HUDEP-2 (cell line): ENCODE data around the gene LILRB1.
"Not testable (repeated sequence)": the region's sequence is repeated elsewhere in the genome, so short reads cannot be mapped to it uniquely, and the experiment has no call there.

Source experiments
- DNase-seq, 76 experiments: peaks; one replicate each; lab custom pipeline; 2025; ENCODE audit not compliant: unreplicated experiment in 76 of 76; lab: John Stamatoyannopoulos, UW

The LILRB1 gene

DNA sequence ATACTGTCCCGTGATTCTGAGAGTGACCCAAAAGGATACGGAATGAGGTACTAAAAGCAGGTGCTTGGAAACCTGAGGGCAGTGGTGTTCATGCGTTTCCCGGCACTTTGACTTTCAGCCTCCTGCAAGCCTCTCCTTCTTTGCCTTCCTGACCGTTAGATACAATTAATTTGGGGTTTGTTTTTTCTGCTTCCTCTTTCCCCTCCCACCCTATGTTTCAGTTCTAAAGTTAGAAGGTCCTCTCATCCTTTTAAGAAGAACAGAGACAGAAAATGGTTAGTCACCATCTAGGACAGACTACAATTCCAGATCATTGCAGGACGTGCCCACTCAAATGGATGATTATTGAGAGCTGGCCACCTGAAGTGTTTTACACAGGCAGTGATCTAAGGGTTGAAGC lies 30.7 kb downstream of the LILRB1 start:
- DNase-seq, result no peak

DNA sequence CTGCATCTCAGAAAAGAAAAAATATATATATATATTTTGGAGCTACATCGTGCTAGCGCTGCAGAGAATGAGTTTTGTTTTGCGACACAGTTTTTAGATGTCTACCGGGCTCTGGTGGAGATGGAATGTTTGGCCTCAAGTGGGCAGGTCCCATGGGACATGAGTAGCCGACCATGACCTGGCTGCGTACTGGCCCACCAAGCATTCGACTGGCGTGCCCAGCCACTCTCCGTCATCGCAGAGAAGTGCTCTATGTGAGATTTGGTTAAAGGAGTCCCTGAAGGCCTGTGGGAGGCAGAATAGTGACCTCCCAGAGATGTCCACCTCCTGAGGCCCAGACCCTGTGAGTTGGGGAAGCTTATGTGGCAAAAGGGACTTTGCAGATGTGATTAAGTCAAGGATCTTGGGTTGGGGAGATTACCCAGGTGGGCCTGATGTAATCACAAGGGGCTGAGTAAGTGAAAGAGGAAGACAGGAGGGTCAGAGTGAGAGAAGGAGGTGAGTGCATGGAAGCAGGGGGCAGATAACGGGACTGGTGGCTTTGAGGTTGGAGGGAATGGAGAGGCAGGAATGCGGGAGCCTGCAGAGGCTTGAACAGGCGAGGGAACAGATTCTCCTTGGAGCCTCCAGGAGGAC lies 31.7 kb downstream of the LILRB1 start:
- DNase-seq, result no peak

DNA sequence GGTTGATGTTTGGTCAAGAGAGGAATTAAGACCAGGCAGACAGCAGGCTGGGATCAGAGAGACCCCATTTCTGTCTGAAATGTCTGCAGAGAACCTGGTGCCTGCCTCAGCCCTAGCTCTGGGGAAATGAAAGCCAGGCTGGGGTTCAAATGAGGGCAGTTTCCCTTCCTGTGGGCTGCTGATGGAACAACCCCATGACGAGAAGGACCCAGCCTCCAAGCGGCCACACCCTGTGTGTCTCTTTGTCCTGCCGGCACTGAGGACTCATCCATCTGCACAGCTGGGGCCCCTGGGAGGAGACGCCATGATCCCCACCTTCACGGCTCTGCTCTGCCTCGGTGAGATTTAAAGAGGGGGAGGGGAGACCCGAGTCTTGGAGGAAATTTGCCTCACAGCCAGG lies 32.4 kb downstream of the LILRB1 start, which contains the start of gene LILRB4:
Gene LILRB4, plus strand, starts transcription at position 256 of the 400 bp plus-strand sequence. Its CDS starts 49 bp downstream, at position 305.
- no peak for DNase-seq

DNA sequence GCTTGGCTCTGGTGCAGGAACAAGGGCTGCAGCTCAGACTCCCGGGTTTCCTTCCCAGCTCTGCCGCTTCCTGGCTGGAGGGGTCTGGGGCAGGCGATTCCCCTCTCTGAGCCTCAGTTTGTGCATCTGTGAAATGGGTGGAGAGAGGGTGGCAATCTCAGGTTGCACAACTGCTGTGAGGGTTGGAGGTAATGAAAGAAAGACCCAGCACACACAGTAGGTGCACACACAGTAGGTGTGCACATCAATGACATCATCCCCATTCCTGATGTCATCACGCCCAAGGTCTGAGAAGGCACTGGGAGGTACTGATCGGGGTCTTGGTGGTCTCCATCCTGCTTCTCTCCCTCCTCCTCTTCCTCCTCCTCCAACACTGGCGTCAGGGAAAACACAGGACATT lies 35.2 kb downstream of the LILRB1 start:
- DNase-seq, result no peak

DNA sequence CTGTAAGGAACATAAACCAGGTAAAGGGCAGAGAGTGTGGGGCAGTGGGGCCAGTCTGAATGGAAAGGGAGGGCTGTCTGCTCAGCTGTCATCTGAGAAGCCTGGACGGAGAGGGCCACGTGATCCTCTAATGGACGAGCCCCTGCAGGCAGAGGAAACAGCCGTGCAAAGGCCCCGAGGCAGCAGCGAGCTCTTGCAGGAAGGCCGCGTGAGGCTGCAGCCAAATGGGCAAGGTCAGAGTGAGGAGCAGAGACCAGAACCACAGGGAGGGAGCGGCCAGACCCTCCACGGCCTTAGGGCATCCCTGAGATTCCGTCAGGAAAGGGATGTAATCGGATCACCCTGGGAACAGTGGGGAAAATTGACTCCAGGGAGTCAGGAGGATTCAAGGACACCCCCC lies 36.9 kb downstream of the LILRB1 start:
- DNase-seq, result no peak

DNA sequence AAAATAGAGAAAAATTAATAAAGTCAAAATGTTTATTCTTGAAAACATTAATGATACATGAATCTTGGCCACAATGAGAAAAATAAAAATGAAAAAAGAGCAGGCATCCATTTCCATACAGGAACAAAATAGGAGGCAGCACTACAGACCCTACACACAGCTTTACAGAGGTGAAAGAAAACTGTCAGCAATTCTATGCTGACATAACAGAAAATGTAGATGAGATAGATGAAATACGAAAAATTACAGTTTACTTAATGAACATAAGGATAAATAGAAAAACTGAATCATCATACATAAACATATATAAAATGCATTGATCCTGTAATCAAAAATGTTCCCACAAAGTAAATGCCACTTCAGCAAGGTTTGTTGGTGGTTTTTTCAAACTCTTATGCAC lies 38.1 kb downstream of the LILRB1 start:
- no peak for DNase-seq

DNA sequence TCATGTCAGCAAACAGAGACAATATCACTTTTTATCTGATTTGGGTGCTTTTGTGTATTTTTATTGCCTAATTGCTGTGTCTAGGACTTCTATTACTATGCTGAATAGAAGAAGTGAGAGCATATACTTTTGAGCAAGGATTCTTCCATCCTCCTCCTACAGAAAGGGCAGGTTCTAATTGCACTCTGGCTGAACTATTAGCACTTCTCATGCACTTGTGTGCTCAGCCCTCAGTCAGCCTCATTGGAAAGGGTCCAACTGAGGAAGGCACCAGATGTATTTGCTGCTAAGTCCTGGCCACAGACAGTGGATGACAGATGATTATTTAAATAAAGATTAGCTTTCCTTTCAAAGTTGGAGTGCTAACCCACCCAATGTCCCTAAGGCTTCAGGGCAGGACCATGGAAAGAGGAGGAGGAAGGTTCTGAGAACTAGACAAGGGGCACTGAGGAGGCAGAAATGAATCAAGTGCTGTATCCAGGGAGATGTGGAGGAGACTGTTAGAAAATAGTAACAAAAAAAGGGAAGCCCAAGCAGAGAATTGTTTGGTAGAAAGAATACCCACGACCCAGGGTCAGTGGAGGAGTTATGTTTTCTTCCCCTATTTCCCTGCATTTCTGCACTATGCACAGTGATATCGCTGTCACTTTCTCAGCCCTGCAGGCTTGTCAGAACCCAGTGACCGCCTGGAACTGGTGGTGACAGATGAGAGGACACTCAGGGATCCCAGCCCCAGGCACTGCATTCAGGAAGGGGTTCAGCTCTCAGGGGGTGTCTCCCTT lies 40.5 kb downstream of the LILRB1 start:
- DNase-seq, result no peak

DNA sequence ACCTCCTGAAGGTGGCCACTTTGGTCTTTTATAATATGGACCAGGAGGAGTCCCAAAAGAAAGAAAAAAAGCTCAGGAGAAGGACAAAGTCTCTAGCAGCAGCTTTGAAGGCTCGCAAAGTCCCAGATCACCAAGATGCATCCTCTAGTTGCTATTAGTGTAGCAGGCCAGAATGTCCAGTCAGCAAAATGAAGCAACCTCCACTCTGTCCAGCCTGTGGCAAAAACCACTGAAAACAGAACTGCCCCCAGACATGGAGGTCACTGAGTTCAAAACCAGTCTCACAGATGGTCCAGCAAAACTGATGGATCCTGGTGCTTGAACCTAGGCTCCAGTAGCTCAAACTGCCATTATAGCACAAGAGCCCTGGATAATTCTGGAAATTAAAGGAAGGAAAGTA lies 42.9 kb downstream of the LILRB1 start:
- no peak for DNase-seq

DNA sequence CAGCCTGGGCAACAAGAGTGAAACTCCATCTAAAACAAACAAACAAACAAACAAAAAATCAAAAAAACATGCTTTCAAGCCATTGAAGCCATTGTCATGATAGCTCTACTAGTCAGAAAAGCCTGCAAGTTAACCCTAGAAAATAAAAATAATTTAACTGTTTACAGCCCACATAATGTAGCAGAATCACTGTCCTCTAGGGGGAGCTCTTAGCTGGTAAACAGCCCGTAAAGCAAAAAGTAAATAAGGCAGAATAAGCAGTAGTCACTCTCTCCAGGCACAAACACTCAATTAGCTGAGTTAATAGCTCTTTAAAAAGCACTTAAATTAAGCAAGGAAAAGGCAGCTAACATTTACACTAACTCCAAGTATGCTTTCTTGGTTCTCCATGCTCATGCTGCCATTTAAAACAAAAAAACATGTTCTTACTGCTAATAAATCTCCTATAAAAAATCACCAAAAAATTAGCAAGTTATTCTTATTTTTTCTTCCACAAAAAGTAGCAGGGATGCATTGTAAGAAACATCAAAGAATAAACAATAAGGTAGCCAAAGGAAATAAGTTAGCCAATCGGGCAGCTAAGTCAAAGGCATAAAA lies 43.8 kb downstream of the LILRB1 start:
- DNase-seq, result peak in 25 of 76 experiments; percentile 7 to 69 (median 33)

DNA sequence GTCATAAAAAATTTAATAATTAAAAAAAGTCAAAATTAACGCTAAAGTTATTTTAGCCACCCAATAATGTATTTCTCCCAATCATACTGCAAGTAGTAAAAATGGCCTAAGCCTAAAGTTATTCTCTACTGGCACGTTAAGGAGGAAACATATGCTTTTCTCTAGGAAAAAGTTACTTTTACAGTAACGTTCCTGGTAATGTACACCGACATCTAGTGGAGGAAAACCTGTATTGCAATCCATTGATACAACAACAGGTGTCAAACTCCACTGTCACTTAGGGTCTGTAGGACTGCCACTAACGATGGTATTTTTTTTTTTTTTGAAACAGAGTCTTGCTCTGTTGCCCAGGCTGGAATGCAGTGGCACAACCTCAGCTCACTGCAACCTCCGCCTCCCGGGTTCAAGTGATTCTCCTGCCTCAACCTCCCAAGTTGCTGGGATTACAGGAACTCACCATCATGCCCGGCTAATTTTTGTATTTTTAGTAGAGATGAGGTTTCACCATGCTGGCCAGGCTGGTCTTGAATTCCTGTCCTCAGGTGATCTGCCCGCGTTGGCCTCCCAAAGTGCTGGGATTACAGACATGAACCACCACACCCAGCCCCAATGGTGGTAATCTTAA lies 46.0 kb downstream of the LILRB1 start:
- DNase-seq, result peak in 14 of 76 experiments; percentile 13 to 65 (median 31)

DNA sequence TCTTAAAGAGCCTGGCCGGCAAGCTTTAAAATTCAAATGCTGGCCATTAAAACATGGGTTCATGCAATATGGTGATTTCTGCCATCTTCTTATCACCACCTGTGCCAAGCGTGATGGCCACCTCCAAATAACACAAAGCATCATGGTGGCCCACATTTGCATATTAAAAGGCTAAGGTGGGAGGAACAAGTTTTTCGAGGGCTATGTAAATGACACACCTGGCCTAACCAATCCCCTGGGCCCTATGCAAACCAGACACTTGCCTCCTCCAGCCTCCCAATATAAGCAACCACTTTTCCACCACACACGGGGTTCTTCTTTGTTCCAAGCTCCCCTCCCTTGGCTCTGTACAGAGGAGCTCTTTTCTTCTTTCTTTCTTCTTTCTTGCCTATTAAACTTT lies 46.9 kb downstream of the LILRB1 start:
- no peak for DNase-seq

DNA sequence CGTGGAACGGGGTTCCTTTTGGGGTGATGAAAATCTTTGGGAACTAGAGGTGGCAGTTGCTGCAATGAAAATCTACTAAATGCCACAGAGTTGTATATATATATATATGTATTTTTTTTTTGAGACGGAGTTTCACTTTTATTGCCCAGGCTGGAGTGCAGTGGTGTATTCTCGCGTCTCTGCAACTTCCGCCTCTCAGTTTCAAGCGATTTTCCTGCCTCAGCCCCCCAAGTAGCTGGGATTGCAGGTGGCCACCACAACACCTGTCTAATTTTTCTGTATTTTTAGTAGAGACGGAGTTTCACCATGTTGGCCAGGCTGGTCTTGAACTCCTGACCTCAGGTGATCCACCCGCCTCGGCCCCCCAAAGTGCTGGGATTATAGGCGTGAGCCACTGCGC lies 51.3 kb downstream of the LILRB1 start:
- DNase-seq, result not testable (repeated sequence)

DNA sequence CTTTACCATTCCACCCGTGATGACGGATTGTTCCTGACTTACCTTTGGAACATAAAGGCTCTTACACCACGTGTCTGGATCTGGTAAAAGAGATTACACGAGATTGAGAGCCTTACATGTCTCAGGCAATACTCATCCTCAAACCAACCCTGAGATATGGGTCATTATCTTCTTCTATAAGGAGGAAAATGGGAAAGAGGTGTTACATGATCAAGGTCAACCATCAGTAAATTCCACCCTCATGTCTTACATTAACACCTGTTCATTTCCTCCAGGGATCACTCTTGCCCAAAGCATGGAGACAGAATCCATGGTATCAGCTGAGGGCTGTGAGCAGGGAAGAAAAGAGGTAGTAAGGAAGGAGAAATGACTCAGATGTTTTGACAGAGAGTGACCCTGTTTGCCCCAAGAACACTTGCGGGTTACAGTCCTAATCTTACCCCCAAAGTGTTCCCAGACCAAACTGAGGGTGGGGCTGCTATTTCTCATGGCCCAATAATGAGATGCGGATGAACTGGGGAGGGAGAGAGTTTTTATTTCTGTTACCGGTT lies 52.1 kb downstream of the LILRB1 start:
- no peak for DNase-seq

DNA sequence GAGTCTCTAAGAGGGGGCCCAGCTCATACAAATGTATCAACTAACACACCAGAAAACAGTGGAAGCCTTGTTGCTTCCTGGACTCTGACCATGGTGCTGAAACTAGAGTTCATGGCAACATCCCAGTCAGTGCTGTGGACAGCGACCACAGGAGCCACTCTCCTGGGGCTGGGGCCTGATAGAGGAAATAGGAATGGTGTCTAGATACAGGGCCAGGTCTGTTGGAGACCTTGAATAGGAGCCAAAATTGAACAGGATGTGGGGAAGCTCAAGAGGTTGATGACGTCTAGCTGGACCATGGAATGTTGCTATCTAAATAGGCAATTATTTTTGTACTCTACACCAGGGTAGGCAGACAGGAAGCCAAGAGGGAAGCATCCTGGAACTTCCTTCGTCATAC lies 54.2 kb downstream of the LILRB1 start:
- DNase-seq, result peak in 44 of 76 experiments; percentile 5 to 72 (median 23)
